ENCODE measurements around the gene LCLAT1. TPM values are rescaled to one million over a fixed set of nuclear protein-coding genes. Genes with fewer than 3 reads are reported as not detected.
"Not testable (repeated sequence)": the region's sequence is repeated elsewhere in the genome, so short reads cannot be mapped to it uniquely, and the experiment has no call there.

Gene LCLAT1
- polyA plus RNA-seq, 1 donor (not counting 4 experiments of a cell fraction or from before 2014, with no cell fraction given), result 17.1 TPM

- no peaks in the 10 kb centered on the region for H3K4me1 ChIP-seq (ENCODE audit: control insufficient read depth, extremely low read depth, insufficient read depth, low read length)
- FAIRE-seq, result no peak
These were observed 165.3 kb downstream of the LCLAT1 start for GRCh38 chr2:30612371-30612770.

GRCh38 chr2:30613001-30613400 lies 166.0 kb downstream of the LCLAT1 start:
- no peaks in the 10 kb centered on the region for H3K27me3 ChIP-seq (ENCODE audit: control insufficient read depth, extremely low read depth, insufficient read depth, low read length)
- TF ChIP-seq CTCF (optimal IDR thresholded peaks at IDR 0.05 in 1 of 3, IDR thresholded peaks at IDR 0.05 in 1 of 3, conservative IDR thresholded peaks at IDR 0.05 in 1 of 3; ENCODE audit: extremely low read depth in 1 of 3, insufficient read depth in 2 of 3, low read length in 3 of 3), result no peak
- TF ChIP-seq EZH2 (IDR thresholded peaks at IDR 0.05; ENCODE audit: low read length), result no peak
- no peak overlapping the region for H3K9ac ChIP-seq (ENCODE audit: control insufficient read depth, extremely low read depth, insufficient read depth, low read length)
- no peaks in the 10 kb centered on the region for H3K9me1 ChIP-seq (ENCODE audit: control insufficient read depth, extremely low read depth, insufficient read depth, low read length)
- H3K4me2 ChIP-seq (ENCODE audit: control insufficient read depth, extremely low read depth, insufficient read depth, low read depth, low read length), result no peak overlapping the region
- no peaks in the 10 kb centered on the region for H4K20me1 ChIP-seq (ENCODE audit: control insufficient read depth, extremely low read depth, insufficient read depth, low read length)
- H3K79me2 ChIP-seq (ENCODE audit: control insufficient read depth, insufficient read depth, low read length), result no peaks in the 10 kb centered on the region
- no peaks in the 10 kb centered on the region for H3K4me1 ChIP-seq (ENCODE audit: control insufficient read depth, extremely low read depth, insufficient read depth, low read length)
- dilution Hi-C loops (cut with MboI; ENCODE audit: extremely low pct_ligation_motif_present, low sequenced_read_pairs), result no loop called here
- no peak overlapping the region for H3K4me3 ChIP-seq (ENCODE audit: control insufficient read depth in 2 of 3, extremely low read depth in 1 of 3, insufficient read depth in 2 of 3, low read depth in 1 of 3, low read length in 3 of 3)
- no peak overlapping the region for H3K27ac ChIP-seq (ENCODE audit: control insufficient read depth, insufficient read depth, low read length)
- FAIRE-seq (no peak), DNase-seq (ENCODE audit: low read depth, low spot score) (no peak)
- H3K9me3 ChIP-seq (ENCODE audit: control insufficient read depth, low read depth, low read length), result no peaks in the 10 kb centered on the region
- peaks cover 0 to 3% of the 10 kb centered on the region in 2 experiments for H3K36me3 ChIP-seq (ENCODE audit: control insufficient read depth in 2 of 2, extremely low read depth in 1 of 2, insufficient read depth in 2 of 2, low read length in 2 of 2)
- H2AFZ ChIP-seq (ENCODE audit: control insufficient read depth, low read length), result no peak overlapping the region

More at GRCh38 chr2:30612371-30612770, 165.3 kb downstream of the LCLAT1 start:
- dilution Hi-C loops (cut with MboI; ENCODE audit: extremely low pct_ligation_motif_present, low sequenced_read_pairs), result no loop called here
- Histone ChIP-seq H2AFZ (ENCODE audit: control insufficient read depth, low read length) (no peak overlapping the region), H3K36me3 (ENCODE audit: control insufficient read depth in 2 of 2, extremely low read depth in 1 of 2, insufficient read depth in 2 of 2, low read length in 2 of 2) (peaks cover 0 to 3% of the 10 kb centered on the region in 2 experiments), H3K27ac (ENCODE audit: control insufficient read depth, insufficient read depth, low read length) (no peak overlapping the region), H3K9ac (ENCODE audit: control insufficient read depth, extremely low read depth, insufficient read depth, low read length) (no peak overlapping the region), H4K20me1 (ENCODE audit: control insufficient read depth, extremely low read depth, insufficient read depth, low read length) (no peaks in the 10 kb centered on the region), H3K4me3 (ENCODE audit: control insufficient read depth in 2 of 3, extremely low read depth in 1 of 3, insufficient read depth in 2 of 3, low read depth in 1 of 3, low read length in 3 of 3) (no peak overlapping the region), H3K79me2 (ENCODE audit: control insufficient read depth, insufficient read depth, low read length) (no peaks in the 10 kb centered on the region), H3K9me3 (ENCODE audit: control insufficient read depth, low read depth, low read length) (no peaks in the 10 kb centered on the region), H3K9me1 (ENCODE audit: control insufficient read depth, extremely low read depth, insufficient read depth, low read length) (no peaks in the 10 kb centered on the region), H3K4me2 (ENCODE audit: control insufficient read depth, extremely low read depth, insufficient read depth, low read depth, low read length) (no peak overlapping the region), H3K27me3 (ENCODE audit: control insufficient read depth, extremely low read depth, insufficient read depth, low read length) (no peaks in the 10 kb centered on the region)
- no peak for TF ChIP-seq CTCF (optimal IDR thresholded peaks at IDR 0.05 in 1 of 3, IDR thresholded peaks at IDR 0.05 in 1 of 3, conservative IDR thresholded peaks at IDR 0.05 in 1 of 3; ENCODE audit: extremely low read depth in 1 of 3, insufficient read depth in 2 of 3, low read length in 3 of 3)
- DNase-seq (ENCODE audit: low read depth, low spot score), result no peak

DNA sequence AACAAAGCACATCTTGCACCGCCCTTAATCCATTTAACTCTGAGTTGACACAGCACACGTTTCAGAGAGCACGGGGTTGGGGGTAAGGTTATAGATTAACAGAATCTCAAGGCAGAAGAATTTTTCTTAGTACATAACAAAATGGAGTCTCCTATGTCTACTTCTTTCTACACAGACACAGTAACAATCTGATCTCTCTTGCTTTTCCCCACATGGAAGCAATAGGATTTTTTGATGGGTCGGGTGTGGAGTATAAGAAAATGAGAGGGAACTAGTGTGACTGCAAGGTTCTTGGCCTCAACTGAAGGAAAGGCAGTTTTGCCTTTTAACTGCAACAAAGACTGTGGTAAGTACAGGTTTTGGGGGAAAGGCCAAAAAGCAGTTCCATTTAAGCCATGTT lies 167.2 kb downstream of the LCLAT1 start:
- DNase-seq (ENCODE audit: low read depth, low spot score); H4K20me1 ChIP-seq (ENCODE audit: control insufficient read depth, extremely low read depth, insufficient read depth, low read length); H3K36me3 ChIP-seq (ENCODE audit: control insufficient read depth in 2 of 2, extremely low read depth in 1 of 2, insufficient read depth in 2 of 2, low read length in 2 of 2); H3K27ac ChIP-seq (ENCODE audit: control insufficient read depth, insufficient read depth, low read length); H3K27me3 ChIP-seq (ENCODE audit: control insufficient read depth, extremely low read depth, insufficient read depth, low read length); H3K4me2 ChIP-seq (ENCODE audit: control insufficient read depth, extremely low read depth, insufficient read depth, low read depth, low read length); H3K9me3 ChIP-seq (ENCODE audit: control insufficient read depth, low read depth, low read length); H2AFZ ChIP-seq (ENCODE audit: control insufficient read depth, low read length); H3K9ac ChIP-seq (ENCODE audit: control insufficient read depth, extremely low read depth, insufficient read depth, low read length); H3K4me3 ChIP-seq (ENCODE audit: control insufficient read depth in 2 of 3, extremely low read depth in 1 of 3, insufficient read depth in 2 of 3, low read depth in 1 of 3, low read length in 3 of 3); FAIRE-seq; dilution Hi-C loops (cut with MboI; ENCODE audit: extremely low pct_ligation_motif_present, low sequenced_read_pairs); H3K4me1 ChIP-seq (ENCODE audit: control insufficient read depth, extremely low read depth, insufficient read depth, low read length); H3K79me2 ChIP-seq (ENCODE audit: control insufficient read depth, insufficient read depth, low read length); H3K9me1 ChIP-seq (ENCODE audit: control insufficient read depth, extremely low read depth, insufficient read depth, low read length): not testable (repeated sequence)
